ENCODE results near the gene HTR4.

HTR4 gene

DNA sequence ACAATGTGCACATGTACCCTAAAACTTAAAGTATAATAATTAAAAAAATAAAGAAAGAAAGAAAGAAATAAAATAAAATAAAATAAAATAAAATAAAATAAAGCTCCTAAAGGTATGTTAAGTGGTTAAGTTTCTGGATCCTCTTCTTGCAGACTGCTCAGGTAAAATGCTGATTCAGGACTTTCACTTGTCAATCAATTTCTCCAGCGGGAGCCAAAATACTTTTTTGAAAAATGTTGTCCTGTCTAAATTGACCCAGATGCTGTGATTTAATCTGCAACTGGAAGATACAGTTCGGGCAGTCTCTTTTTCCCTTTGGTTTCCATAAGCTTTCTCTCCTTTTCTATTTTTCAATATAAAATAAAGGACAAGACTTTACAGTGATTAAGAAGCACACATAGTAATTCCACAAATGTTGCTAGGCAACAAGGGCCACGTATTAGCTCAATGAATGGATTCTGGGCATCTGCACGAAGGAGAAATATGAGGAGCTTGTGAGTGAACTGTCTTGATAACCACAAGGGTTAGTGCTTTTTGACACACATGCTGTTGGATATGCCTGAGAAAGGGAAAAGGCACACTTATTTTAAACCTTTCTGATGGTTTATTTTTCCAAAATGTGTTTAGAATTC lies 38.6 kb downstream of the HTR4 start:
- DNase-seq (ENCODE audit: low read depth in 2 of 2): no peak

DNA sequence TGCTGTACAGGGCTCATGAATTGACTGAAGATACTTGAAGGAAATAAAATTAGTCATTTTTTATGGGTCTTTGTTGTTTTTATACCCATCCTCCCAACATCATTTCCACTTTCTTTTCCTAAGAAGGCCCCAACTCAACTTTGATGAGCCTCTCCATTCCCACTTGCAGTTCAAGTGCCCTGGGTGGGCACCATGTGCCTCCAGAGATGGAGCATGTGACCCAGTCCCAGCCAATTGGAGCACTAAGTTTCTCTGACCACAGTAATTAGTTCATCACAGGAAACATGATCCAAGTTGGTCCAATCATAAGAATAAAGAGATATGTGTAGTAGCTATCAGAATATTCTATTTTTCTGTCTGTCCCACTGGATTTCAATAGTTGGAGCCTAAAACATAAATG lies 46.9 kb downstream of the HTR4 start:
- DNase-seq (ENCODE audit: low read depth in 2 of 2): no peak

DNA sequence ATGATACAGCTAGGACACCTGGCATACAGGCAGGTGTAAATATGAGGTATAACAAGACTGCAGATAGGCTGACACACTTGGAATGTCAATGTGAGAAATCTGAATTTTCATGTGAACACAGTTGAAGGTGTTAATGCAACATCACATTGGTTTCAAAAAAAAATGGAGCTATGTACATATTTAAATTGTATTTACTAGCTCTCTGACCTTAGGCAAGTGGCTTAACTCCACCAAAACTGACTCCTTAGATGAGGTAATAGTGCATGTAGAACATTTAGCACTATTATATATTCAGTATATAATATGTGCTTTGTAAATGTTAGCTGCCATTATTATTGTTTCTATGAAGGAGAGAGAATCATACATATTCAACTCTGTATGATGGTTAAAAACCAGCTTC lies 48.0 kb downstream of the HTR4 start:
- no peak for DNase-seq (ENCODE audit: low read depth in 2 of 2)

DNA sequence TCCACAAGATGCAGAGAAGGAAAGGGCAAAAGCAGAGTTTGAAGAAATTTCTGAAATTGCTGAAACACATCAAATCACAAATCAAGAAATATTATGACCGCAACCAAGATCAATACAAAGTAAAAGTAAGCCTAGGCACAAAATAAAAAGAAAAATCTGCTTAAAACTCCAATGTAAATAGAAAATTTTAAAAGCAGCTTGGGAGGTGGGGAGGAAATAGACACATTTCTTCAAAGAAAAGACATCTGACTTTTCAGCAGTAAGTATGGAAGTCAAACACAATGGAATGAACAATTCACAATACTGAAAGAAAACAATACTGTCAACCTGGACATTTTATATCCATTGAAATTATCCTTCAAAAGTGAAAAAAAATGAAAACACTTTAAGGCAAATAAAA lies 55.1 kb downstream of the HTR4 start:
- DNase-seq (ENCODE audit: low read depth in 2 of 2): no peak

DNA sequence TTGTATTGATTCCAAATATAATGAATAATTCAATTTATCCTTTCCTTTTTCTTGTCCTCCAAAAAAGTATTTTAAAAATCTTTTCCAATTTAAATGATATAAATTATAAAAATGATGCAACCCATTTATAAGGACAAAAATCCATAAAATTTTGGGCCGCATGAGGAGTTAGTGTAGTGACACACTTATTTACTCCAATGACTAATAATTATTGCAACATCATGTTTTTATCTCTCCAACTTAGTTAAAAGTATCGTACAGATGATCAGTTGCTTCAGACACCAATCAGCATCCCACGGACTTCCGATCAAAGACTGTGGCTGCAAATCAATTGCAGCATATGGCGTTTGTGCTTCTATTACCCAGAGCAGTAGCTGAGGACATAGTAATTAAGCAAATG lies 58.6 kb downstream of the HTR4 start:
- DNase-seq (ENCODE audit: low read depth in 2 of 2): no peak

DNA sequence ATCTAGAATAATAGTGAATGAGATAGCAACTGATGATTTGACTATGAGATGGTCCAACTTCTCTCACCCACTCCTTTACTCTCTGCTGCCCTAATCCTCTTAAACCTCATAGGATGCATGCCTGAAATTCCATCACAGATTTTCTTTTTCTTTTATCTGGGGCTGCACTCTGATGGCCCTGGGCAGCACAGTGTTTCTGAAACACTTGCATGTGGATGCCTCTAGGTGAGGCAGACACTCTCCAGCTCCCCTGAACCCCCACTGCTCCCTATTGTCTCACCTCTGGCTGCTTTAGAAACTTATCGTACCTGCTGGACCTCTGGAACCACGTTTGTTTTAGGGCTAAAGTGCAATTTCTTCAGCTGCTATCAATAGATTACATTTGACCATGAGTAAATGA lies 67.5 kb downstream of the HTR4 start:
- DNase-seq (ENCODE audit: low read depth in 2 of 2): no peak

DNA sequence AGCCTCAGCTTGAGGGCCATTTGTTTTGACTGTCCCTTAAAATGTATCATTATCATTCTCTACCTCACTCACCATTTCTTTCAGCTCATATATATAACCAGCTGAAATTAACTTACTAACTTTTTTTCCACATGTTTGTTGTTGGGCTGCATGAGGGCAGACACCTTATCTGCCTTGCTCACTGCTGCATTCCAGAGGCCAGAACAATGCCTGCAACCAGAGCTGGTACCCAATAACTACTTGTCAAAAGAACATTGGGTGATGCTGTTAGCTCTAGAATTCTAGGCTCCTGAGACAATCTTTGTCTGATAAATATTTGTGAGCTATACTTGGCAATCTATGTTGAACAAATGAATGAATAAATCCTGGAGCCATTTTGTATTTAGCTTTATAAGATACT lies 68.3 kb downstream of the HTR4 start:
- no peak for DNase-seq (ENCODE audit: low read depth in 2 of 2)

DNA sequence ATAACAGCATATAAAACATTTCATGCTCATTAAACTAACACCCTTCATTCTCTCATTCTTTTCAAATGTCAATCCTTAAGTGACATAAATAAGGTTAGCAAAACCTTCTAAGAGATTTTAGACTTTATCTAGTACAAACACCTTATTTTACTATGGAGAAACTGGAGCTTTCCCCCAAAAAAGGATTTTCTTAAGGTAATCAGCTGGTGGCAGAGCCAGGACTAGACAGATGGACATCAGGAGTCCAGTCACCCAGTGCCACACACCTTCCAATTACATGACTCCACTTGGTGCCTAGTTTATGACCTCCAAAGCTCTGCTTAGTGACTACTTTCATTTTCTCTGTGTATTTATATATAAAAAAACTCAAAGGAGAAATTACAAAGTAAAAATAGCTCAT lies 70.2 kb downstream of the HTR4 start:
- no peak for DNase-seq (ENCODE audit: low read depth in 2 of 2)

DNA sequence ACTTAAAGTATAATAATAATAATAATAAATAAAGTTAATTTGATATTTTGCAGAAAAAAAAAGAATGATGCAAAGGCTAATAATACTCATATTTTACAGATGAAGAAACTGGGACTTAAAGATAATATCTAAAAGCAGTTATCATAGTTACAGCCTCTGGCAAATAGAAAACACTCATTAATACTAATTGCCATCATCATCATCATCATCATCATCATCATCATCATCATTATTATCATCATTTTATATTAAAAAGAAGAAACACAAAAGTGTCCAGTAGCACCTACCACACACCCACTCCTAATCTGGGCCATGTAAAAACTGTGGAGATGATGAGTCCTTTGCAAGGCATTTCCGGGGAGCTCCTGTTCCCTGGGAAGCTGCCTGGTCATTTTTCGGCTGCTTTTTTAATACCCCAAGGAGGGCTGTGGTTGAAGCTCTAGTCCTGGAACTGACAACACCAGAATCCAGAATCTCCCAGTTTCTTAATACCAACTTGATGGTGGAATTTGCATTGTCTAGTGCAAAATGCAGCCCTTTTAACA lies 70.8 kb downstream of the HTR4 start:
- DNase-seq (ENCODE audit: low read depth in 2 of 2): no peak

DNA sequence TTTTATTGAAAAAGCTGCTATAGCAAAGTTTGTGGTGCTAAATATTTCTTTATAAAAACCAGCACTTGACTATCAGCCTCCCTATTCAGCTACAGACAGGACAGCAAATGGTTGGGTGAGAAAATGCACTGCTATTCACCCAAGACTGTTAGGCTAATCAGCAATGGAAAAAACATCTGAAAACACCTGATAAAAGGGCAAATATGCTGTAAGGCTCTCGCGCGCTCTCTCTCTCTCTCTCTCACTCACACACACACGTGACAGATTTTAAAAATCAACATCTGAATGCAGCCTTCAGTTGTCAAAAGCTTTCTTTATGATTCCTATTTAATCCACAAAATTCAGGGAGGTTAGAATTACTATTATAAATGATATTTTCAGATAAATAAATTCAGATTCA lies 80.2 kb downstream of the HTR4 start:
- no peak for DNase-seq (ENCODE audit: low read depth in 2 of 2)

DNA sequence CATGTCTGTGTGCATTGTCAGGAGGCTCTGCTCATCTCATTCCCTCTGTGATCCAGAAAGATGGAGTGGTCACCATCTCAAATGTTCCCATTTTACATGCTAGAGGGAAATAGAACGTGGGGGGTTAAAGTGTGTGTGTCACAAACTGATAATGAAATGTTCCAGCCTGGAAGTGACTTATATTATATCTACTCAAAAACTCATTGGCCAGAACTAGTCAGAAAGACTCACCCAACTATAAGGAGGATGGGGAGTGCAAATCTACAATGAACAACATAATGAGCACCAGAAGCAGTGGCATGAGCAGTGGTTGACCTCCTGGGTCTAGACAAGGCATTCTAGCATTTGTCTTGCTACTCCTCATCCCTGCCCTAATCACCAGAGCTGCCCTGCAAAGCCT lies 81.0 kb downstream of the HTR4 start:
- no peak for DNase-seq (ENCODE audit: low read depth in 2 of 2)

DNA sequence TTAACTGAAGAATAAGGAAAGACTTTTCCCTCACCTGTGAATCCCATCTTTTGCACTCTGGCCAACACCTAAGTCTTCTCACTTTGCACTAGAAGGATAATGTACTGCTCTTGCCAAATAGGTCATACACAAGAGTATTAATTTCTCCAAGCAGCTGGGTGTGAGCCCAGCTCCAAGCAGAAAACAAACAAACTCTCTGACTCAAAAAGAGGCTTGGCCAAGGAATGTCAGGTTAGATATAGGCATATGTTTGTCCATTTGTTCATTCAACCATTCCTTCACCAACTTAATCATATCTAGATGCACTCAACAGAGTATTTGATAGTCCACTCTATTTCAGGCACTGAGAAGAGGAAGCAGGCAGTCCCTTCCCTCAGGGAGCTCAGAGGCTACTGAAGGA lies 84.4 kb downstream of the HTR4 start:
- DNase-seq (ENCODE audit: low read depth in 2 of 2): no peak

DNA sequence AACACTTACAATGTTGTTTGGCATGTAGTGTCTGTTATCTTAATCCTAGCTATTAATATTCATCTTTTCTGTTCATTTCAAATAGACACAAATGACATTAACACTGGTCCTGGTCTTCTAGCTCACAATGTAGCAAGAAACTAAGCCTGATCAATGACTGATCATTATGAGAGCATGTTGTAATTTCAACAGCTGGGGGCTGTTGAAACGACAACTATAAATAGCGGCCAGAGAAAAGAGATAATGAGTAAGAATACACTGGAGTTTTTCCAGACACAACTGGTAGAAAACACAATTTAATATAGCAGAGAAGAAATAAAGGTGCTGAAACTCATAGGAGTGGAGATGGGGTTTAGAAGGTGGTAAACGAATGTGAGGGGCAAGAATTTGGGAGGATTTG lies 89.2 kb downstream of the HTR4 start:
- DNase-seq (ENCODE audit: low read depth in 2 of 2): no peak

DNA sequence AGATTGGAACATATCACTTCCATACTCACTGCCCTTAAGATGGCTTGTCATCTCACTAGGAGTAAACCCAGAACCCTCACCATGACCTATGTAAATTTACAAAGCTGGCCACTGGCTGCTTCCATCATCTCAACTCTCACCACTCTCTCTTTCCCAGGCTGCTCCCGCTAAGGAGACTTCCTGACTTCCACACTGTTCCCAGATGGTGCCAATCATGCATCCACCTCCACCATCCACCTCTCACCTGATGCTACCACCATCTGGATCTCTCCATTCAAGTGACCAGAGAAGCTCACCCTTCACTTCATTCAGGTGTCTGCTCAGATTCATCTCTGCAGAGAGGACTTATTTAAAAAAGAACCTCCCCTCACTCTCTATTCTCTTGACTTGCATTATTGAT lies 91.3 kb downstream of the HTR4 start:
- no peak for DNase-seq (ENCODE audit: low read depth in 2 of 2)

DNA sequence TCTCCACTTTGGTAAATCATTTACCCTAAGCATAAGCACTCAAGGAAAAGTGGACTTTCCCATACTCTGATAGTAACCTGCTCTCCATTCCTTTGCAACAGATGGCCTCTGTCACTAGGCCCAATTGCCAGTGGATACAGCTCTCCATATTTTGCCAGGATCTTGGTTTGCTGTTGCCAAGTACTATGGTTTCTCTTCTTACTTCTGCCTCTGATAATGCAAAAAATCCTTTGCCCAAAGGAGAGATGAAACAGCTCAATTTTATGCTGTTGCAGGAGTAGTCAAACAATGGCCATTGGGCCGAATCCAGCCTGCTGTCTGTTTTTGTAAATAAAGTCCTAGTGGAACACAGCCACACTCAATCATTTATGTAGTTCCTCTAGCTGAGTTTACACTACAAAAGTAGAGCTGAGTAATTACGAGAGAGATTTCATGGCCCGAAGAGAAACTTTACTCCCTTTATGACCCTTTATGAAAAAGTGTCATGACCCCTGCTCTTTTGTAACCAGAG lies 92.5 kb downstream of the HTR4 start:
- DNase-seq (ENCODE audit: low read depth in 2 of 2): no peak

DNA sequence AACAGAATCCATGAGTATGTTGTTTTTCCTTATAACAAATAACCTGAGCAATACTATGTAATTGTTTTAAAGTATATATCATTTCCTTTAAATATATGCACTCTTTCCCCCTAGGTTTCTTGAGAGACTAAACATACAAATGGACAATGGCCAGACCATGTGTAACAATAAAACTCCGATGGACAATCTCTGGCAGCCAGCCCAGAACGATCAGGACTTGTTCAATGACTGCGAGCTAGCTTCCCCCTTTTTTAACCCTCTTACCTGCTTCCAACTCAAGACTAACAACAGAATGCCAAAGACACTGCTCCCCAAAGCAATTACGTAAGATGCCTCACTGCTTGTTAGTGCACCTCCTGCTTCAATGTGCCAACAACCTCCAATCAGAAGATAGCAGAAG lies 94.9 kb downstream of the HTR4 start:
- no peak for DNase-seq (ENCODE audit: low read depth in 2 of 2)

DNA sequence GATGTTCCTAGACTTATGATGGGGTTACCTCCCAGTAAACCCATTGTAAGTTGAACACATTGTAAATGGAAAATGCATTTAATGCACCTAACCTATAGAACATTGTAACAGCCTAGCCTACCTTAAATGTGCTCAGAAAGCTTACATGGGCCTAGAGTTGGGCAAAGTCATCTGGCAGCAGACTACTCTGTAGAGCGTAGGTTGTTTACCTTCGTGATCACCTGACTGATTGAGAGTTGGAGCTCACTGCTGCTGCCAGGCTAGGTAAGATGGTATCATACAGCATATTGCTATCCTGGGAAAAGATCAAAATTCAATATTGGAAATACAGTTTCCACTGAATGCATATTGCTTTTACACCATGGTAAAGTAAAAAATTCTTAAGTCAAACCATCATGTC lies 95.4 kb downstream of the HTR4 start:
- no peak for DNase-seq (ENCODE audit: low read depth in 2 of 2)

DNA sequence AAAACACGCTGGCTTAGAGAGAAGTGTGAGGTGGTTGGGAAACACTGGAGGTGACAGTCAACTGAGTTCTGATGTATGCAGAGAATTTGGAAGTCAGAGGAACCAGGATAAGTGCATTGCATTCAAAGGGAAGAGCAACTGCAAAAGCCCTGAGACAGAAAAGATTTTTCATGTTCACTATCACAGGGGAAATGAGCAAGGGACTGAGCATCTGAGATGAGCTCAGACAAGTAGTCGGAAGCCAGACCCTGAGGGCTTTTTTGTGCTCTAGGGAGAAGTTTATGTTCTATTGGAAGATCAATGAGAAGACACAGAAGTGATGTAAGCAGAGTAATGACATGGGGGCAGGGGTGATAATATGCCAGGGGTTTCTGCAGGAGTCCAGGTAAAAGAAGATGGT lies 97.5 kb downstream of the HTR4 start:
- no peak for DNase-seq (ENCODE audit: low read depth in 2 of 2)

DNA sequence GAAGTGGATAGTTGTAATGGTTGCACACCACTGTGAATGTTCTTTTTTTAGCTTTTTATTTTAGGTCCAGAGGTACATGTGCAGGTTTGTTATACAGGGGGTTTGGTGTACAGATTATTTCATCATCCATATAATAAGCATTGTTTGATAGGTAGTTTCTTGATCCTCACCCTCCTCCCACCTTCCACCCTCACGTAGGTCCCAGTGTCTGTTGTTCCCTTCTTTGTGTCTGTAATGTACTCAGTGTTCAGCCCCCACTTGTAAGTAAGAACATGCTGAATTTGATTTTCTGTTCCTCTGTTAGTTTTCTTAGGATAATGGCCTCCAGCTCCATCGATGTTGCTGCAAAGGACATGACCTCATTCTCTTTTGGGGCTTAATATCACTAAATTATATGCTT lies 99.7 kb downstream of the HTR4 start:
- no peak for DNase-seq (ENCODE audit: low read depth in 2 of 2)

DNA sequence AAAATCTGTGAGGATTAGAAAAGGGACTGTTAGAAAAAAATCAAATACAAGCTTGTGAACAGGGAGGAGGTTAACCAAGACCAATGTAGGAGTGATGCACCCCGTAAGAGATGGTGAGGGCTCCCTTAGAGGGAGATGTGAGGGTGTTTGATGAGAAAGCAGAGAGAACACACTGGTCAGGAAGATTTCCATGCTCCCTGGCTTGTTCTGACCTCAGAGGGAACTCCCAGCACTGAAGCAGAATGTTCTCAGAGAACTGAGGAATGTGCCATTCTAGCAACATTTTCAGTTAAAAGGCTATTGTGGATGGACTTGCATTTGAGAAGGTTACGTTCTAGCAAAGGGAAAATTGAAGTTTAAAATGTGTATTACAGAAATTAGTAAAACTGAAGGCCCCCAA lies 110.6 kb downstream of the HTR4 start:
- no peak for DNase-seq (ENCODE audit: low read depth in 2 of 2)

DNA sequence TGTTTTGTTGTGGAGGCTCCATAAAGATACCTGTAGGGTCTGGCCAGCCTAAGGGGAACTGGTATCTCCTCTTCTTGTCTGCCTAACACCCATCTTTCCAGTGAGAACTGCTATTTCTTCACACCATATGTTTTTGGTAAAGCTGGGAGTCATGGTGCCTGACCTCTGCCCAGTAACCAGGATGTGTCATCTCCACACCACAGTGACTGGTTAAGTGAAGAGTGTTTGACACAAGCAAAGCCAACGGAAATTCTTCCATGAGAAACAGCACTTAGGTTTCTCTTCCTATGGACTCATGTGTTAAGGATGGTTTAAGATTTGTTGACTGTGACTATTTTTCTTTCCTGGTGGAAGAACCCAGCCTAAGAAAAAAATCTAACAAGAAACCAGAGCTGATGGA lies 111.5 kb downstream of the HTR4 start:
- DNase-seq (ENCODE audit: low read depth in 2 of 2): no peak

DNA sequence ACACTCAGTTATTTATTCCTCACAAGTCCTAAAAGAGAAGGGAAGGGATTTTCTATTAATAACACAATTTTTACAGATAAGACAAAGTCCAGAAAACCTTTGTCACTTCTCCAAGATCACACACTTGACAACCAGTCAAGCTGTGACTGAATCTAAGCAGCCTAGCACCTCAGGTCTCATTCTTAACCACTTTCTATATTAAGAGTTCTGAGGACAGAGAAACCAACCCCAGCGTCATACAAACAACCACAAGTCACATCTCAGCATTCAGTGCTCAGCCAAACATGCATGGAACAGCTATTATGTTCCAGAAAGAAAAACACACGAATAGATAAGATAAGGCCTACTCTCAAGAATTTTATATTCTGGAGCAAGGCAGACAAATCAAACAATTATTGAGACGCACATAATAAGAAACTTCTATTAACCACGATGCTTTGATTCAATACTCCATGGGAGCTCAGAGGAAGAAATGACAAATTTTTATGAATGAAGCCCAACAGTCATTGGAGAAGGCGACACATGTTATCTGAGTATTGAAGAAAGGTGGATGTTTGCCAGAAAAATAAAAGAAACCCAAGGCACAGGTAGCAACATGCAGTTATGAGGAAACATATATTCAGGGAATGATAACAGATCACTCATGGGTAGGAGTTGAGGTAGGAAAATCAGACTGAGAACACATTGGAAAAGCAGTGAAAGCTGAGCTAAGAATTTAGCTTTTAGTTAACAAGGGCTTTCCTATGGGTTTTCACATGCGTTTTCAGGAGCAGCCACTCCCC lies 113.1 kb downstream of the HTR4 start:
- DNase-seq (ENCODE audit: low read depth in 2 of 2): no peak

DNA sequence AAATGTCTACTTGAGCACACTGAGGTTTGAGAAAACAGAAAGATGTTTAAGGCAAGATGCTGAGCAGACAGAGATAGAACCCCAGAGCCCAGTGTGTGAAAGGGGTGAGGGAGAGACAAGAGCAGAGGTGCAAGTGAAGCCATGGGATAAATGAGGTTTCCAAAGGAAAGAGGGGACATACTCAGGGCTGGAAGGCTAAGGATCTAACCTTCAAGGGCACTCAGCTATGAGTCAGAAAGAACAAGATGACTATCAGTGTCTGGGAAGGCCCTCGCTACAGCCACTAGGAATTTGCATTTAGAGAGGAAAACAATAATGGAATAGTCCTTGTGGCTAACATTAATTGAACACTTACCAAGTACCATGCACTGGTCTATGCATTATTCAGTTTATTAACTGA lies 113.7 kb downstream of the HTR4 start:
- no peak for DNase-seq (ENCODE audit: low read depth in 2 of 2)
